ENCODE data around the gene DNAH2. TPM values are rescaled to one million over a fixed set of nuclear protein-coding genes. Genes with fewer than 3 reads are reported as not detected.
"Not testable (repeated sequence)": the region's sequence is repeated elsewhere in the genome, so short reads cannot be mapped to it uniquely, and the experiment has no call there.

DNAH2 gene
- total RNA-seq, 1 experiment from 2014 or later, result 2.0 TPM

DNA sequence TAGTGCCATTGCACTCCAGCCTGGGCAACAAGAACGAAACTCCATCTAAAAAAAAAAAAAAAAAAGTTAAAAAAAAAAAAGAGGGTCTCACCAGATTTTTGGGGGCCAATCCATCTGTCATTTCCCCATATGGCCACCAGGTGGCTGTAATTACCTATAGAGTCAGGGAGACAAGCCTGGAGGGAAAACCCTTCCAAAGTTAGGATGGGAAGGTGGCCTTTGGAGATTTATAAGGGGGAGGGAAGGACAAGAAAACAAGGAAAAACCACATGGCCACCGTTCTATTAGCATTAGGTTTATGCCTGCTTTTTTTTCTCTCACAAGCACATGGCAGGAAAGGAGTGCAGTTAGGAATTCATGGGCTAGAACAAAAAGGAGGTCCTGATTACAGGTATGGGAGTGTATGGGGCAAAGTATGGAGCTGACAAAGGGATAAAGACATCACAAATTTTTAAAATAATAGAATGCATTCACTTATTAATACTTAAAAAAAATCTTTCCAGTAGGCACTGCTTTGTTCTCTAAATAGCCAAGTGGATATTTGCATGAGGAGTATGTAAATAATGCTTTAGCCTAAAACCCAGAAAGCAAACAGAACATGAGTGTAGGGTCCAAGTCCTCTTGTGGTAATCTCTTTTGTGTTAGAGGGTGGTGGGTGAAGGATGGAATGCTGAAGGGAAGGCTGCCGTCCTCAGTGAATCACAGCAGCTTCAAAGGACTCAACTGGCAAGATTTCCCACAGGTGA is 145.3 kb downstream of the DNAH2 start:
- no TSS peak for BruUV-seq (replicated peaks)
- Histone ChIP-seq H3K9ac (ENCODE audit: low read length) (no peak overlapping the region), H3K9me2 (ENCODE audit: insufficient read depth) (no peaks in the 10 kb centered on the region), H3K27me3 (ENCODE audit: insufficient read depth, low read length) (no peaks in the 10 kb centered on the region), H4K20me1 (ENCODE audit: insufficient read depth) (no peaks in the 10 kb centered on the region), H3K79me2 (ENCODE audit: insufficient read depth, low read length) (peaks cover 31% of the 10 kb centered on the region), H2AFZ (ENCODE audit: low read depth, low read length, poor library complexity, severe bottlenecking) (no peak overlapping the region), H3K4me3 (replicated peaks in 1 of 2; ENCODE audit: low read depth in 1 of 2, low read length in 2 of 2) (no peak overlapping the region), H3K36me3 (ENCODE audit: control insufficient read depth in 1 of 2, insufficient read depth in 2 of 2, low read length in 2 of 2) (peaks cover 8 to 32% of the 10 kb centered on the region in 2 experiments; a peak in 3 of 4 replicates), H3K4me1 (ENCODE audit: control insufficient read depth in 1 of 2, insufficient read depth in 2 of 2, low read length in 2 of 2) (peaks cover 6 to 24% of the 10 kb centered on the region in 2 experiments), H3K27ac (ENCODE audit: low read depth, low read length) (no peak overlapping the region), H3K4me2 (ENCODE audit: low read length) (no peak overlapping the region), H3K9me3 (ENCODE audit: control insufficient read depth in 1 of 2, insufficient read depth in 1 of 2, low read depth in 1 of 2, low read length in 2 of 2) (peaks cover 0 to 9% of the 10 kb centered on the region in 2 experiments; a peak in 1 of 4 replicates)
- ChIA-PET CTCF (interaction anchor here (0.7 to 4.0 kb wide), 12 partner anchors 11 to 195 kb away, joined by 3 to 31 read pairs (median 4); no protein-coding TSS in a partner anchor), RAD21 (ENCODE audit: low non-redundant PET in 1 of 2, low total read pairs in 2 of 2, uncharacterized antibody in 2 of 2, unreplicated experiment in 2 of 2) (interaction anchor here in 1 of 2 experiments (0.7 kb wide), 1 partner anchor 126 kb away, joined by 5 read pairs; no protein-coding TSS in a partner anchor), POLR2A (interaction anchor here (0.6 kb wide), 1 partner anchor 119 kb away, joined by 3 read pairs; no protein-coding TSS in a partner anchor)
- ATAC-seq, result no peak
- TF ChIP-seq ZFX (IDR thresholded peaks at IDR 0.05) (no peak), RAD21 (IDR thresholded peaks at IDR 0.05; ENCODE audit: low read depth) (peak; percentile 89)
- TF ChIP-seq, protein P1, sequence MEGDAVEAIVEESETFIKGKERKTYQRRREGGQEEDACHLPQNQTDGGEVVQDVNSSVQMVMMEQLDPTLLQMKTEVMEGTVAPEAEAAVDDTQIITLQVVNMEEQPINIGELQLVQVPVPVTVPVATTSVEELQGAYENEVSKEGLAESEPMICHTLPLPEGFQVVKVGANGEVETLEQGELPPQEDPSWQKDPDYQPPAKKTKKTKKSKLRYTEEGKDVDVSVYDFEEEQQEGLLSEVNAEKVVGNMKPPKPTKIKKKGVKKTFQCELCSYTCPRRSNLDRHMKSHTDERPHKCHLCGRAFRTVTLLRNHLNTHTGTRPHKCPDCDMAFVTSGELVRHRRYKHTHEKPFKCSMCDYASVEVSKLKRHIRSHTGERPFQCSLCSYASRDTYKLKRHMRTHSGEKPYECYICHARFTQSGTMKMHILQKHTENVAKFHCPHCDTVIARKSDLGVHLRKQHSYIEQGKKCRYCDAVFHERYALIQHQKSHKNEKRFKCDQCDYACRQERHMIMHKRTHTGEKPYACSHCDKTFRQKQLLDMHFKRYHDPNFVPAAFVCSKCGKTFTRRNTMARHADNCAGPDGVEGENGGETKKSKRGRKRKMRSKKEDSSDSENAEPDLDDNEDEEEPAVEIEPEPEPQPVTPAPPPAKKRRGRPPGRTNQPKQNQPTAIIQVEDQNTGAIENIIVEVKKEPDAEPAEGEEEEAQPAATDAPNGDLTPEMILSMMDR (IDR thresholded peaks at IDR 0.05 in 2 of 3, conservative IDR thresholded peaks at IDR 0.05 in 1 of 3; ENCODE audit: borderline replicate concordance in 1 of 3, insufficient read depth in 1 of 3, low read depth in 2 of 3, low read length in 2 of 3), result peak; percentile 66 to 88 (median 74)
- DNase-seq (ENCODE audit: low read depth, low spot score), result no peak
- intact Hi-C loops (cut with micrococcal nuclease), result loop anchor here (1.0 to 2.0 kb wide), 4 partner anchors 34 to 194 kb away; no protein-coding TSS in a partner anchor

DNA sequence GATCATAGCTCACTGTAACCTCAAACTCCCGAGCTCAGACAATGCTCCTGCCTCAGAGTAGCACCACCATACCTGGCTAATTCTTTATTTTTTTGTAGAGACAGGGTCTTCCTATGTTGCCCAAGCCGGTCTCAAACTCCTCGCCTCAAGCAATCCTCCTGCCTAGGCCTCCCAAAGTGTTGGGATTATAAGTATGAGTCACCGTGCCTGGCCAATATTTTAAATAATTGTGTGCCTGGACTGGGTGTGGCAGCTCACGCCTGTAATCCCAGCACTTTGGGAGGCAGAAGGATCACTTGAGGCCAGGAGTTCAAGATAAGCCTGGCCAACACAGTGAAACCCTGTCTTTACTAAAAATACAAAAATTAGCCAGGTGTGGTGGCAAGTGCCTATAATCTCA is 146.8 kb downstream of the DNAH2 start:
- H3K9ac ChIP-seq (ENCODE audit: low read length); H4K20me1 ChIP-seq (ENCODE audit: insufficient read depth); H3K9me2 ChIP-seq (ENCODE audit: insufficient read depth); H3K9me3 ChIP-seq (ENCODE audit: control insufficient read depth in 1 of 2, insufficient read depth in 1 of 2, low read depth in 1 of 2, low read length in 2 of 2); BruUV-seq (replicated peaks); DNase-seq (ENCODE audit: low read depth, low spot score); H3K27ac ChIP-seq (ENCODE audit: low read depth, low read length); H3K4me3 ChIP-seq (replicated peaks in 1 of 2; ENCODE audit: low read depth in 1 of 2, low read length in 2 of 2); H2AFZ ChIP-seq (ENCODE audit: low read depth, low read length, poor library complexity, severe bottlenecking); intact Hi-C loops (cut with micrococcal nuclease); H3K27me3 ChIP-seq (ENCODE audit: insufficient read depth, low read length): not testable (repeated sequence)
- peak overlapping the region; percentile 17; the same call in 1 of the 2 replicates for H3K4me2 ChIP-seq (ENCODE audit: low read length)
- ATAC-seq, result peak; percentile 55
- peak; percentile 10; the same call in 1 of the 2 replicates for TF ChIP-seq JUND (IDR thresholded peaks at IDR 0.05)
- 0 out of 2 replicates have a peak, but pooled peaks have one; percentile 19 for TF ChIP-seq MAX (IDR thresholded peaks at IDR 0.05)
- H3K4me1 ChIP-seq (ENCODE audit: control insufficient read depth in 1 of 2, insufficient read depth in 2 of 2, low read length in 2 of 2), result peaks cover 3 to 15% of the 10 kb centered on the region in 2 experiments
- CTCF ChIA-PET, result interaction anchor here (1.0 to 4.0 kb wide), 3 partner anchors 13 to 176 kb away, joined by 3 to 31 read pairs (median 4); no protein-coding TSS in a partner anchor
- H3K79me2 ChIP-seq (ENCODE audit: insufficient read depth, low read length), result peaks cover 17% of the 10 kb centered on the region
- RAD21 ChIA-PET (ENCODE audit: low non-redundant PET in 1 of 2, low total read pairs in 2 of 2, uncharacterized antibody in 2 of 2, unreplicated experiment in 2 of 2), result interaction anchor here (0.5 to 0.9 kb wide), 2 partner anchors 124 to 176 kb away, joined by 3 to 5 read pairs; no protein-coding TSS in a partner anchor
- peaks cover 8 to 27% of the 10 kb centered on the region in 2 experiments; a peak in 3 of 4 replicates for H3K36me3 ChIP-seq (ENCODE audit: control insufficient read depth in 1 of 2, insufficient read depth in 2 of 2, low read length in 2 of 2)
- POLR2A ChIA-PET, result interaction anchor here (1.0 kb wide), 1 partner anchor 124 kb away, joined by 3 read pairs; no protein-coding TSS in a partner anchor
